ENCODE results near the gene ADCY2. TPM values are rescaled to one million over a fixed set of nuclear protein-coding genes. Genes with fewer than 3 reads are reported as not detected.

Gene ADCY2
- total RNA-seq, 1 experiment from 2014 or later: 31.3 TPM

- Mint-ChIP-seq H3K9me3 (peaks cover 0 to 6% of the 10 kb centered on the region in 2 experiments; a peak in 1 of 5 replicates), H3K27ac (no peak overlapping the region), H3K27me3 (ENCODE audit: low read depth) (peaks cover 6% of the 10 kb centered on the region), H3K36me3 (ENCODE audit: insufficient read depth in 1 of 3, low read depth in 3 of 3) (peaks cover 0 to 8% (median 0%) of the 10 kb centered on the region in 3 experiments; a peak in 1 of 7 replicates), H3K4me3 (no peak overlapping the region), H3K4me1 (no peaks in the 10 kb centered on the region)
- Histone ChIP-seq H2BK20ac (ENCODE audit: low read depth, low read length, poor library complexity, severe bottlenecking) (no peak overlapping the region), H3K18ac (ENCODE audit: insufficient read length, low read depth, low read length) (no peak overlapping the region), H2BK120ac (ENCODE audit: low read depth, low read length, poor library complexity, severe bottlenecking) (no peak overlapping the region), H2BK15ac (ENCODE audit: low read depth, low read length) (no peak overlapping the region), H2BK5ac (ENCODE audit: insufficient read length, low read length) (no peak overlapping the region), H3K27ac (ENCODE audit: insufficient read length, low read depth, low read length) (no peak overlapping the region), H3K4me1 (ENCODE audit: insufficient read depth, low read length) (no peaks in the 10 kb centered on the region), H4K91ac (ENCODE audit: insufficient read length, low read depth, low read length) (no peak overlapping the region), H3K9ac (ENCODE audit: extremely low read depth, insufficient read length, low read length) (no peak overlapping the region), H4K5ac (ENCODE audit: insufficient read length, low read depth, low read length) (no peak overlapping the region), H3K4me2 (ENCODE audit: insufficient read depth, insufficient read length, low read length) (no peak overlapping the region), H3K79me1 (ENCODE audit: insufficient read depth, low read depth, low read length, poor library complexity, severe bottlenecking) (no peaks in the 10 kb centered on the region), H3K23me2 (ENCODE audit: insufficient read length, low read depth, low read length, poor library complexity, severe bottlenecking) (no peaks in the 10 kb centered on the region), H3T11ph (ENCODE audit: low read length) (no peak overlapping the region), H3K56ac (ENCODE audit: insufficient read length, low read depth, low read length) (no peak overlapping the region), H3K27me3 (ENCODE audit: insufficient read depth, low read length) (no peaks in the 10 kb centered on the region; the same call in 1 of the 2 replicates), H3K23ac (ENCODE audit: insufficient read length, low read depth, low read length) (no peak overlapping the region), H2AFZ (ENCODE audit: low read length) (no peak overlapping the region), H3K9me3 (ENCODE audit: control insufficient read depth, low read depth, low read length) (no peaks in the 10 kb centered on the region), H3K14ac (ENCODE audit: insufficient read depth, low read length) (no peak overlapping the region), H4K20me1 (ENCODE audit: control insufficient read depth, insufficient read depth, insufficient read length) (no peaks in the 10 kb centered on the region), H3K79me2 (ENCODE audit: insufficient read depth, low read length) (no peaks in the 10 kb centered on the region), H4K8ac (replicated peaks; ENCODE audit: insufficient read length, low read depth, low read length) (no peak overlapping the region), H2AK5ac (ENCODE audit: insufficient read length, low read length) (no peak overlapping the region), H2BK12ac (ENCODE audit: insufficient read length, low read depth, low read length) (no peak overlapping the region), H3K4ac (ENCODE audit: low read depth, low read length) (no peak overlapping the region)
- TF ChIP-seq CTCF (conservative IDR thresholded peaks at IDR 0.05): no peak
- WGBS (ENCODE audit: extremely low coverage, insufficient read length, low lambda C conversion rate): no CpG with 5 or more reads among the region's 2 CpGs
- no peak for DNase-seq
Observed at GRCh38 chr5:7842531-7842930, 446.6 kb downstream of the ADCY2 start.

Measured in H9 (cell line).